Right cardiac atrium (tissue), 5 donors: ENCODE results near the gene NFKBIZ. TPM values are rescaled to one million over a fixed set of nuclear protein-coding genes. Genes with fewer than 3 reads are reported as not detected.

Experiments
- ATAC-seq, 2 donors: fragments of 200-7000 bp; cut with Tn5 transposase; one replicate each; pipeline versions ENCODE4 v1.8.0 to v1.9.1; 2020; ENCODE audit warnings: moderate library complexity in 2 of 2, mild to moderate bottlenecking in 1 of 2
- DNase-seq, 3 donors: peaks; one replicate each; pipeline ENCODE4 v3.0.0-alpha.2; 2020
- H3K27ac ChIP-seq: one replicate; pipeline ENCODE4 v1.5.1; 2013; ENCODE audit warnings: mild to moderate bottlenecking, low read length, control low read depth, moderate library complexity
- H3K27me3 ChIP-seq: one replicate; pipeline ENCODE4 v1.6.1; 2013; ENCODE audit not compliant: control insufficient read depth, insufficient read depth
- H3K4me1 ChIP-seq: one replicate; pipeline ENCODE4 v1.6.1; 2013; ENCODE audit warnings: low read length; ENCODE audit not compliant: control insufficient read depth, insufficient read depth
- H3K4me3 ChIP-seq: one replicate; pipeline ENCODE4 v1.5.1; 2013; ENCODE audit warnings: low read length, control low read depth
- H3K9me3 ChIP-seq: one replicate; pipeline ENCODE4 v1.6.1; 2013; ENCODE audit warnings: low read length; ENCODE audit not compliant: control insufficient read depth
- WGBS: extraction: QIAGEN DNeasy Blood & Tissue Kit; methylation state at CpG from one replicate; pipeline ENCODE4 v1.1.7; 2013; 5-methylcytosine and 5-hydroxymethylcytosine counted together
- intact Hi-C, 4 donors: fragments of 100-400 bp; cut with DNase I; formaldehyde crosslinking; loops; one replicate each; pipeline versions ENCODE4 v1.11.0 to v1.14.0; 2022 to 2023
- polyA plus RNA-seq: library from polyadenylated mRNA; stranded (reverse); fragments of 200-250 nt; gene quantifications from one replicate; pipeline ENCODE4 v1.2.3, GENCODE V29; 2013
- total RNA-seq, 4 donors: library from RNA; stranded (reverse); fragmentation: NEBNext Ultra II Directional; extraction: Animal tissue kit (Norgen Biotek cat#: 25700); gene quantifications; one replicate each; pipeline ENCODE4 v1.2.1, GENCODE V29; 2021
- donor health status: healthy with polysubstance abuse.
- donor health status: DM: no; HTN: yes; CAD: no.
- donor health status: DM: no; HTN: no; CAD: no.
- donor health status: DM: no; HTN: yes; CAD: no; lungs with severe emphysema.
- donor health status: DM: yes; HTN: yes; CAD: no.

NFKBIZ gene
- total and polyA plus RNA-seq, 5 donors, result 9.5 to 28.4 (median 18.5) TPM

- DNase-seq (no peak), ATAC-seq (no peak)
- H3K27ac ChIP-seq, result no peak overlapping the region
- intact Hi-C loops, result loop anchor here in 2 of 4 donors (2.0 to 5.0 kb wide), 2 partner anchors 410 to 413 kb away; no protein-coding TSS in a partner anchor
- peaks cover 3% of the 10 kb centered on the region for H3K4me1 ChIP-seq
- H3K27me3 ChIP-seq, result no peaks in the 10 kb centered on the region
- 93% methylated on average over 2 of the region's 2 CpGs for WGBS
- H3K9me3 ChIP-seq, result no peaks in the 10 kb centered on the region
- no peak overlapping the region for H3K4me3 ChIP-seq
Observed at GRCh38 chr3:101811875-101812274, 37.4 kb upstream of the NFKBIZ start.

- intact Hi-C loops, result loop anchor here in 2 of 4 donors (2.0 to 5.0 kb wide), 2 partner anchors 409 to 412 kb away; no protein-coding TSS in a partner anchor
Observed at GRCh38 chr3:101812895-101813294, 36.4 kb upstream of the NFKBIZ start.

DNA sequence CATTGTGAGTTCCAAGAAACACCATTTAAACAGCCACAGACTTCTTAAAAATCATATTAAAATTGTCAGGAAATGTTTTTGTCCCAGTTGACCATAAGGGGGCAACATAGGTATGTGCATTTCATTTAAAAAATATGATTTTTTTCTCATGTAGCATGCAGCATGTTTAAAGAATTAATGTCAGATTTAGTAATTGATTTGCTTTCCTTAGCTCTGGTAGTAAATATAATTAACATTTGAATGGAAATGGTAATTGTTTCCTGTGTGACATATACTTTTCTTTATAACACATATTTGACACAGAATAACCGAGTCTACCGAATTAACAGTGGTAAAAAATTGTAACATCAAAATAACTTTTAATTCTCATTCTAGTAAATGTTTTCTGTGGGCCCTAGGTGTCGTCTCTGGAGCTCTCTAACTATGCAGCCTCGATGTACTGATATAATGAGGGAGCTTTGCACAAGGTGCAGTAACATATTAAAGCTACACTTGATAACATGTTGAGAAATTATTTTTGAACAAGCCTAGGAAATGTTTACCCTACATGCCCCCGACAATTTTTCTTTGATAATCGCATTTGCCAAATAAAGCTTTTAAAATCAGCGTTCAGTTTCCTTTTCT lies 35.4 kb upstream of the NFKBIZ start:
- peaks cover 3% of the 10 kb centered on the region for H3K4me1 ChIP-seq
- intact Hi-C loops, result loop anchor here in 2 of 4 donors (2.0 to 5.0 kb wide), 2 partner anchors 408 to 411 kb away; no protein-coding TSS in a partner anchor
- 46% methylated on average over 7 of the region's 7 CpGs for WGBS

More at GRCh38 chr3:101812895-101813294, 36.4 kb upstream of the NFKBIZ start:
- Histone ChIP-seq H3K9me3 (no peaks in the 10 kb centered on the region), H3K4me1 (peaks cover 3% of the 10 kb centered on the region), H3K4me3 (no peak overlapping the region), H3K27ac (no peak overlapping the region), H3K27me3 (no peaks in the 10 kb centered on the region)
- ATAC-seq (no peak), DNase-seq (no peak)

GRCh38 chr3:101814835-101815234 lies 34.5 kb upstream of the NFKBIZ start:
- Histone ChIP-seq H3K27me3 (no peaks in the 10 kb centered on the region), H3K4me3 (no peak overlapping the region), H3K27ac (no peak overlapping the region), H3K9me3 (no peaks in the 10 kb centered on the region), H3K4me1 (peaks cover 3% of the 10 kb centered on the region)
- 56% methylated on average over 3 of the region's 3 CpGs for WGBS
- intact Hi-C loops, result loop anchor here in 1 of 4 donors (5.0 kb wide), 1 partner anchor 407 kb away; no protein-coding TSS in a partner anchor
- ATAC-seq, result peak; percentile 41 to 69
- no peak for DNase-seq

More for the DNA sequence above, 35.4 kb upstream of the NFKBIZ start:
- no peaks in the 10 kb centered on the region for H3K9me3 ChIP-seq
- no peak for ATAC-seq
- H3K27me3 ChIP-seq, result no peaks in the 10 kb centered on the region
- no peak overlapping the region for H3K27ac ChIP-seq
- H3K4me3 ChIP-seq, result no peak overlapping the region
- DNase-seq, result no peak

GRCh38 chr3:101816215-101817149 lies 32.8 kb upstream of the NFKBIZ start:
- no peak for DNase-seq
- ATAC-seq, result no peak
- intact Hi-C loops, result no loop called here
- H3K27ac ChIP-seq, result no peak overlapping the region
- H3K4me1 ChIP-seq, result peaks cover 3% of the 10 kb centered on the region
- 69% methylated on average over 4 of the region's 4 CpGs for WGBS
- H3K27me3 ChIP-seq, result no peaks in the 10 kb centered on the region
- H3K9me3 ChIP-seq, result no peaks in the 10 kb centered on the region
- no peak overlapping the region for H3K4me3 ChIP-seq

GRCh38 chr3:101817992-101818391 lies 31.3 kb upstream of the NFKBIZ start:
- Histone ChIP-seq H3K4me3 (no peak overlapping the region), H3K9me3 (no peaks in the 10 kb centered on the region), H3K27ac (no peak overlapping the region), H3K27me3 (no peaks in the 10 kb centered on the region), H3K4me1 (peaks cover 3% of the 10 kb centered on the region)
- ATAC-seq (no peak), DNase-seq (no peak)
- WGBS, result 95% methylated on average over 5 of the region's 5 CpGs
- intact Hi-C loops, result no loop called here

GRCh38 chr3:101819649-101820206 lies 29.6 kb upstream of the NFKBIZ start:
- Histone ChIP-seq H3K4me1 (peaks cover 4% of the 10 kb centered on the region), H3K4me3 (no peak overlapping the region), H3K27ac (no peak overlapping the region), H3K9me3 (no peaks in the 10 kb centered on the region), H3K27me3 (no peaks in the 10 kb centered on the region)
- ATAC-seq, result no peak
- WGBS, result 88% methylated on average over 2 of the region's 2 CpGs
- DNase-seq, result no peak
- intact Hi-C loops, result no loop called here

DNA sequence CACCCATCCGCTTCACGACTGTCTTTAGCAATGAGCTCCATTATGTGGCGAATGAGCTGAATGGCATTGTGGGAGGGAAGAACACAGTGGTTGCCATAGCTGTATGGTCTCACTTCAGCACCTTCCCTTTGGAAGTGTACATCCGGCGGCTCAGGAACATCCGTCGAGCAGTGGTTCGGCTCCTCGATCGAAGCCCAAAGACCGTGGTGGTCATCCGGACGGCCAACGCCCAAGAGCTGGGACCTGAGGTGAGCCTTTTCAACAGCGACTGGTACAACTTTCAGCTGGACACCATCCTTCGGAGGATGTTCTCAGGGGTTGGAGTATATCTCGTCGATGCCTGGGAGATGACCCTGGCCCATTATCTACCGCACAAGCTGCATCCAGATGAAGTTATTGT lies 27.8 kb upstream of the NFKBIZ start:
- Histone ChIP-seq H3K27me3 (no peaks in the 10 kb centered on the region), H3K9me3 (no peaks in the 10 kb centered on the region), H3K4me3 (no peak overlapping the region), H3K27ac (no peak overlapping the region), H3K4me1 (peaks cover 2% of the 10 kb centered on the region)
- WGBS, result 98% methylated on average over 19 of the region's 19 CpGs
- DNase-seq, result no peak
- intact Hi-C loops, result no loop called here
- no peak for ATAC-seq

- Histone ChIP-seq H3K27ac (no peak overlapping the region), H3K9me3 (no peaks in the 10 kb centered on the region), H3K27me3 (no peaks in the 10 kb centered on the region), H3K4me3 (no peak overlapping the region), H3K4me1 (peaks cover 2% of the 10 kb centered on the region)
- no peak for DNase-seq
- ATAC-seq, result no peak
- WGBS, result 94% methylated on average over 5 of the region's 5 CpGs
- intact Hi-C loops, result no loop called here
Observed at GRCh38 chr3:101823525-101823924, 25.8 kb upstream of the NFKBIZ start.

GRCh38 chr3:101824702-101825101 lies 24.6 kb upstream of the NFKBIZ start:
- 66% methylated on average over 3 of the region's 3 CpGs for WGBS
- Histone ChIP-seq H3K9me3 (no peaks in the 10 kb centered on the region), H3K27me3 (no peaks in the 10 kb centered on the region), H3K4me1 (peaks cover 2% of the 10 kb centered on the region), H3K27ac (no peak overlapping the region), H3K4me3 (no peak overlapping the region)
- no peak for DNase-seq
- intact Hi-C loops, result no loop called here
- no peak for ATAC-seq
